HG03558 (cell line): ENCODE results near the gene MICALL1.
A peak's percentile ranks its signal among the peaks of the same experiment; 100 is the strongest.

ENCODE experiments used
- ATAC-seq: cut with Tn5 transposase; IDR thresholded peaks from one replicate; pipeline ENCODE4 v1.9.1; 2021; ENCODE audit warnings: moderate number of reproducible peaks; ENCODE audit not compliant: unreplicated experiment; ENCODE audit errors: extremely low read depth

The MICALL1 gene, protein sequence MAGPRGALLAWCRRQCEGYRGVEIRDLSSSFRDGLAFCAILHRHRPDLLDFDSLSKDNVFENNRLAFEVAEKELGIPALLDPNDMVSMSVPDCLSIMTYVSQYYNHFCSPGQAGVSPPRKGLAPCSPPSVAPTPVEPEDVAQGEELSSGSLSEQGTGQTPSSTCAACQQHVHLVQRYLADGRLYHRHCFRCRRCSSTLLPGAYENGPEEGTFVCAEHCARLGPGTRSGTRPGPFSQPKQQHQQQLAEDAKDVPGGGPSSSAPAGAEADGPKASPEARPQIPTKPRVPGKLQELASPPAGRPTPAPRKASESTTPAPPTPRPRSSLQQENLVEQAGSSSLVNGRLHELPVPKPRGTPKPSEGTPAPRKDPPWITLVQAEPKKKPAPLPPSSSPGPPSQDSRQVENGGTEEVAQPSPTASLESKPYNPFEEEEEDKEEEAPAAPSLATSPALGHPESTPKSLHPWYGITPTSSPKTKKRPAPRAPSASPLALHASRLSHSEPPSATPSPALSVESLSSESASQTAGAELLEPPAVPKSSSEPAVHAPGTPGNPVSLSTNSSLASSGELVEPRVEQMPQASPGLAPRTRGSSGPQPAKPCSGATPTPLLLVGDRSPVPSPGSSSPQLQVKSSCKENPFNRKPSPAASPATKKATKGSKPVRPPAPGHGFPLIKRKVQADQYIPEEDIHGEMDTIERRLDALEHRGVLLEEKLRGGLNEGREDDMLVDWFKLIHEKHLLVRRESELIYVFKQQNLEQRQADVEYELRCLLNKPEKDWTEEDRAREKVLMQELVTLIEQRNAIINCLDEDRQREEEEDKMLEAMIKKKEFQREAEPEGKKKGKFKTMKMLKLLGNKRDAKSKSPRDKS

GRCh38 chr22:37905534-37906363, at the start of gene MICALL1:
TSS of gene MICALL1 (plus strand) at chr22:37906297. CDS start at chr22:37906423, 126 bp downstream.
- peak; percentile 46 for ATAC-seq

- ATAC-seq: no peak
Measured at GRCh38 chr22:37860796-37861421, 45.2 kb upstream of the MICALL1 start.

DNA sequence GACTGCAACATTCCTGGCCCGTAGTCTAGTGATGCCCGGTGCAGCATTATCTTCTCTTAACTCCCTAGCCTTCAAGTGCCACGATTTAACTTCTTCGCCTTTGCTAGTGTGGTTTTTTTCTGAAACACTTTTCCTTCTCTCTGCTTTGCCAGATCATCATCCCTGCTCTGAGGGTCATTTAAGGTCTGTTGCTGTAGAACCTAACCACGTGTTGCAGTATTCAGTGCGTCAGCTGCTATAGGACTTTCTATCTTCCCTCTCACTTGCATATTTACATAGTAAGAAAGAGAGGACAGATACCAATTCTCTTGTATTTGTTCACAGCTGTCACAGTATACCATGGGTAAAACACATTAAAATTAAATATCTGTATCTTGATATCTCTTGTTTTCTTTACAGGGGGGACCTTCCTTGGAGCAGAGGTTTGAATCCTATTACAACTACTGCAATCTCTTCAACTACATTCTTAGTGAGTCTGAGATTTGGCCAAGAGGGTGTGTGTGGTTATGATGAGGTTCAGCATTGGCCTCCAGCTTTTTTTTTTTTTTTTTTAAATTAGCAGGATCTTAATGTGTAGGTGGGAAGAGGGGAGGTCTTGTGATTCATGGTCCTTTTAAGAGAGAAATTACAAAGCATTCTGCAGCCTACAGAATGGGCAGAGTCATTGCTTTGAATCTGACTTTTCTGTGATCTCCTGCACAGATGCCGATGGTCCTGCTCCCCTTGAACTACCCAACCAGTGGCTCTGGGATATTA, 43.3 kb upstream of the MICALL1 start:
- no peak for ATAC-seq

- ATAC-seq: no peak
Measured at GRCh38 chr22:37865510-37865909, 40.6 kb upstream of the MICALL1 start.

DNA sequence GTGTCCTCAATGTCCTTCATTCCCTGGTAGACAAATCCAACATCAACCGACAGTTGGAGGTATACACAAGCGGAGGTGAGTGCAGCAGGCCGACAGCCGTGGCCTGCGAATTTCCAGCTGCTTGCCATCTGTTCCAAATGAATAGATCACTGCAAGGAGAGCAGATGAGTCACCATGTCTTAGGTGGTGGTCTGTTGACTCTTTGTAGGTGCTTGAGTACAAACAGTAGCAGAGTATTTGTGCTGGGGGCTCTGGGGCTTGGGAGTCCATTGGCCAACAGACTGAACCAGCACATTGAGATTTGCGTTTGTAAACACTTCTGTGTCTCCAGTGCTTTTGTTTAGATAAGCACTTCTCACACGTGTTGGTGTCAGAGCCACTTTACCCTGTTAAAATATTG, 35.8 kb upstream of the MICALL1 start:
- no peak for ATAC-seq

DNA sequence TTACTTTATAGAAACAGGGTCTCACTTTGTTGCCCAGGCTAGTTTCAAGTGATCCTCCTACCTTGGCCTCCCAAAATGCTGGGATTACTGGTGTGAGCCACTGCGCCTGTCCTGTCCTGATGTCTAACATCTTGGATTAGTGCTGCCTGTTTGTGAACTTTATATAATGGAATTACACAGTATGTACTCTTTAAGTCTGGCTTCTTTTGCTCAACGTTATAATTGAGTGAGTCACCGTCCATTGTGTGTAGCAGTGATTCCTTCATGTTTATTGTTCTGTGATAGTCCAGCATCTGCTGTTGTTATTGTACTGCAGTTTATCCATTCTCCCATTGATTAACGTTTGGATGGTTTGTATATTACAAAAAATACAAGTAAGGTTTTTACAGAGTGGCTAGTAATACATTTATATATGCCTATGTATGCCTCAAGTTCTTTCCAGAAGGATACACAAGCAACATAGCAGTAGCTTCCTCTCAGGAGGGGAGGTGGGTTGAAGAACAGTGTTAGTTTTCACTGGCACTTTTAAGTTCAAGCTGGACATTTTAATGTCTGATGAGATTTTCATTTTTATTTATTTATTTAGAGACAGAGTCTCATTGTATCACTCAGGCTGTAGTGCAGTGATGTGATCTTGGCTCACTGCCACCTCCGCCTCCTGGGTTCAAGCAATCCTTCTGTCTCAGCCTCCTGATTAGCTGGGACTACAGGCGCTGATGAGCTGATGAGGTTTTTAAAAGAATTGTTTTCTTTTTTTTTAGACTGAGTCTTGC, 25.2 kb upstream of the MICALL1 start:
- ATAC-seq: no peak

DNA sequence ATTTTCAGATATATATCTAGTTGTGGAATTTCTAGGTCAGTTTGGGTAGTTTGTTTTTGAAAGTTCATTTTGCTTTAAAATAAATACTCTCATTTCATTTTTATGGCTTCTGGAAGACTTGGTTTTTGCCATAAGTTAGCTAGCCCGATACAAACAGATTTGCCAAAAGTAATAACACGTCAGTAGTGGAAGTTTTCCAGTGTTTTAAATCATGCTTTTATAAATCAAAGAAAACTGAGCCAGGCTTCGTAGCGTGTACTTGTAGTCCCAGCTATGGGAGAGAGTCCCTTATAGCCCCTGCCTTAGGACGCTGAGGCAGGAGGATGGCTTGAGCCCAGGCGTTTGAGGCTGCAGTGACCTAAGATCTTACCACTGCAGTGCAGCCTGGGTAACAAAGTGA, 21.7 kb upstream of the MICALL1 start:
- ATAC-seq: no peak

DNA sequence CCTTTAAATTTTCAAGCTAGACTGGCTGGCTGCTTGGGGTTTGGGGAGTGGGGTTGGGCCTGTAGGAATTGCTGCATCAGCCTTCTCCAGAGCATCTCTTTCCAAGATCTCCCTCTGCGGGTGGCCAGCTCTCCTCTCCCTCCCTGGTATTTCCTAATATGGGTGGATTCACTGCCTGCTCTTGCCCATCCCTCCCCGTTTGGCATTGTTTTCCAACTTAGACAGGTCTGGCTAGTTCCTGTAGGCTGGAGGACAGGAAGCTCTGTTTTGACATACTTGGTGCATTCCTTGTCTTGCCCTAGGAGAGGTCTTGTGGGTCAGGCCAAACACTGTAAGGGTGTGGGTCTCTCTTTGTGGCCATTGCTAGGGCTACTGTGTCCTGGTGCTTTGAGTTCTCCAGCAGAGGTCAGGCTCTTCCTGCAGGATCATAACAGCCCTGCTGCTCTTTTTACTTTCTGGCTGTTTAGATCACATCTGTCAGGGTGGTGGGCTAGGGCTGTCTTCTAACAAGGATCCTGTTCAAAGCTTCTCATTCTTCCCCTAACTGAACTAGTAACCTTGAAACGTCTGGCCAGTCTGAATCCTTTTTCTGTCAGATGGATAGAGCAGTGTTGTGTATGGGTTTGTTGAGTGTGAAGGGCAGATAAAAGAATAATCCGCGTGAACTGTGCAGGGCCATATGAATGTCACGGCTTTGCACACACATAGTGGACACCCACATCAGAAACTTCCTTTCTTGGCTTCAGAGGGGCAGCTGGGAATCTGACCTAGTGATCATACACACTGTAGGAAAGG, 18.3 kb upstream of the MICALL1 start:
- no peak for ATAC-seq

DNA sequence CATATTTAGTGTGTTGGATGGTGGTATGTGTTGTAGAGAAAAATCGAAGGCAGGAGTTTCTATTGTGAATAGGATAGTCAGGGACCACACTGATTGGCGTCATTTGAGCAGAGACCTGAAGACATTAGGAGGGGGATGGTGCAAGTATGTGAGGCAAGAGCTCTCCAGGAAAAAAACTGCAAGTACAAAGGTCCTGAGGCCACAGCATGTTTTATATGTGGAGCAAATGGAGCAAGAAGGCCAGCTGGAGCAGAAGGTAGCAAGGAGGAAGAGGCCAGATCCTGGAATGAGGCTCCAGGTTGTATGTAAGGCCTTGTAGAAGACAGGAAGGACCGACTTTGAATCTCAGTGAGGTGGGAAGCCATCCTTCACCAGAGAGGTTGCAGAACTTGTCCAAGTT, 14.2 kb upstream of the MICALL1 start:
- no peak for ATAC-seq

- no peak for ATAC-seq
Measured at GRCh38 chr22:37892566-37893335, 13.3 kb upstream of the MICALL1 start.

GRCh38 chr22:37893583-37893983, 12.5 kb upstream of the MICALL1 start:
- no peak for ATAC-seq

- ATAC-seq: no peak
Measured at GRCh38 chr22:37894939-37895670, 11.0 kb upstream of the MICALL1 start.

DNA sequence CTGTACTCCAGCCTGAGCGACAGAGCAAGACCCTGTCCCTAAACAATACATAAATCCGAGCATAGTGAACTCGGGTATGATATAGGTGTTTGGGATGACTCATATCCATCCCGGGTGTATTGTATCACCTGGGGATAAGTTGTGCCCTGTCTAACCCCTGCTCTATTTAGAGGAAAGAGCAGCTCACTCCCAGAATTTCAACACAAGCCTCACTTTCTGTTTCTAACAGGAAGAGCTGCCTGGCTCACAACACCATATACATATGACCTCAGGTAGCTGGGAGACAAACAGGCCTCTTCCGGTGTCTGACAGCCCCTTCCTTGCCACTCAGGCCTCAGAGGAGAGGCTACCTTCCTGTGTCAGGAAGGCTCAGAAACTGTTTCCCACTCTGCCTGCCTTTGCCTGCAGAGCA, 9.9 kb upstream of the MICALL1 start:
- ATAC-seq: no peak

- ATAC-seq: no peak
Measured at GRCh38 chr22:37896939-37897338, 9.2 kb upstream of the MICALL1 start.

DNA sequence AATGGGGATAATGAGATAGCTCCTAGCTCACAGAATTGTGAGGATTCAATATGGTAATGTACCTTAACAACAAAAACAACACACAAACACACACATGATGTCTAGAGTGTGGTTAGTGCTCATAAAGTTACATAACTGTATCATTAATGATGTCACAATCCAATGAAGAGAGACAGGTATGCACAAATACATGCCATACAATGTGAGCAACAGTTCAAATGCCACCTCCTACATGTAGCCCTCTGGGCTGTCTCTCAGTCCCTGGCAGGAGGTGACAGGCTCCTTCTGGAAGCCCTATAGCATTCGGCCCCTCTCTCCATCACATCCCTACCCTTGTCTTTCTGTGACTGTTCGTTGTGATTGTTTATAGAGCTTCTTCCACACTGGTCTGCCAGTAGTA, 8.3 kb upstream of the MICALL1 start:
- no peak for ATAC-seq

DNA sequence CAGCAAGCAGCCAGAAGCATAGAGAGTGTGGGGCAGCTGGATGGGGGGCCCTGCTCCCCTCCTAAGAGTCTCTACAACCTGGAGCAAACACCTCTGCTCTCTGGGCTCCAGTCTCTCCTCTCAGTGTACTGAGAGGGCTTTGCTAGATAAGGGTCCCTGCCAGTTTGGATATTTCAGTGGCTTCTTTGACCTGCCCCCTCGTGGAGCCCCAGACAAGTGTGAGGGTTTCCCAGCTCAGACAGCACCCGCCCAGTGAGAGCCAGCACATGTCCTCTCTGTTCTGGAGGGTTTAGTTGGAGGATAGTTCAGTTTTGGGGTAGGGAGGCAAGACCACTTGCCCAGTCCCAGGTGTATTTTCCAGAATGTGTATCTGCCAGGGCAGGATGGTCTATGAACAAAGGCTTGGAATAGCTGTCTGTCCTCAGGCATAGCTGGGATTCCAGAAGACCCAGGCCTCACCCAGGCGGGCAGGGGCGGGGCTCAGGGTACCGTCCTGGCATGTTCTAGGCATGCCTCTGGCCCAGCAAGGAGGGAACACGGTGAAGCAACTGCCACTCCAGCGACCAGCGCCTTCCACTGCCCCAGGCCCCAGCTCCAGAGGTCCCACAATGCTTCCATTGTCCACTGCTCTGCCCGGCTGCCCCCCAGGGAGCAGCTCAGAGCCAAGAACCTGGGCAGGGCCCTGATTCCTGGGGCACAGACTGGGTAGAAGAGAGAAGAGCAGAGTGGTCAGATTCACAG, 7.5 kb upstream of the MICALL1 start:
- ATAC-seq: no peak
